SJSA1 (cell line): ENCODE data around the gene SHFL. TPM values are rescaled to one million over a fixed set of nuclear protein-coding genes. Genes with fewer than 3 reads are reported as not detected.

Experiments
- DNase-seq, 2 experiments: peaks; one replicate each; pipeline ENCODE4 v3.0.0-alpha.2; 2015 to 2020; ENCODE audit warnings: low spot score in 2 of 2, low read depth in 1 of 2
- H3K27ac ChIP-seq: fragments of 250-450 bp; sonication (Bioruptor Pico); 2 replicates; pipeline ENCODE4 v1.5.1; 2020; ENCODE audit warnings: mild to moderate bottlenecking, moderate library complexity
- H3K27me3 ChIP-seq: fragments of 250-450 bp; sonication (Bioruptor Pico); replicated peaks from 2 replicates; pipeline ENCODE4 v1.5.1; 2020; ENCODE audit warnings: mild to moderate bottlenecking, moderate library complexity
- H3K36me3 ChIP-seq: fragments of 250-450 bp; sonication (Bioruptor Pico); 2 replicates; pipeline ENCODE4 v1.5.1; 2020; ENCODE audit warnings: mild to moderate bottlenecking
- H3K4me1 ChIP-seq: fragments of 250-450 bp; sonication (Bioruptor Pico); replicated peaks from 2 replicates; pipeline ENCODE4 v1.6.1; 2021; ENCODE audit warnings: mild to moderate bottlenecking
- H3K4me3 ChIP-seq: fragments of 250-450 bp; sonication (Bioruptor Pico); 2 replicates; pipeline ENCODE4 v1.5.1; 2020; ENCODE audit warnings: mild to moderate bottlenecking
- H3K9me3 ChIP-seq: fragments of 250-450 bp; sonication (Bioruptor Pico); replicated peaks from 2 replicates; pipeline ENCODE4 v1.5.1; 2020; ENCODE audit warnings: mild to moderate bottlenecking
- total RNA-seq: library from RNA; depleted of rRNA; stranded (reverse); fragments of >200 nt; shearing (Covaris generic); gene quantifications from 2 replicates; pipeline ENCODE4 v1.2.3, GENCODE V29; 2014

SHFL gene
- total RNA-seq, 1 experiment from 2014 or later: 14.5 TPM

DNA sequence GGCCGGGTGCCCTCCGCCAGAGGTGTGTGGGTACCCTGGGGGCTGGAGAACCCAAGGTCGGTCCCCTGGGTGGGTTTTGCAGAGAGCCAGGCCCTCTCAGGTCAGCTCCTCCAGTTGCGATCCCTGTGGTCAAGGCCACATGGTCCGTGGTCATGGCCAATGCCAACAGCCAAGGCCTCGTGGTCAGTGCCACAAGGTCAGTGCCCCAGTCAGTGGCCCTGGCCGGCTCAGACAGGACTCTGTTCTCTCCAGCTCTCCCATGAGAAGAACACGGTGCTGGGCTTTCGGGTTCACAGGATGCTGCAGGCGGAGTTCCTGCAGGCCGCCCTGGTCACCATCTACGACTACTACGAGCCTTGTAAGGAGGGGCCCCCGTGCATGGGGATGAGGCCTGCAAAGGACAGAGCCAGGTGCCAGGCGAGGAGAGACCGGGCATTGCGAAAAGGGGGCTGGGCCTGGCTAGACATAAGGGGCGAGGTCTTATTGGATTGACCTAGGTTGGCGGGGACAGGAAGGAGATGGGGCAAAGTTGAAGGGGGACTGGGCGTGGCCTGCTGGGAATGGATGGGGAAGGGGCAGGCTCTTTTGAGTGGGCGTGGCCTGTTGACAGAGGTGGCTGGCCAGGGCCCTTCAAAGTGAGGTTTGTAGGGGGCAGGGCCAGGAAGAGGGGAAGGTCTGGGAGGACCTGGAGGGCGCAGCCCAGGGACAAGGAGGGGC is 15.2 kb upstream of the SHFL start:
- Histone ChIP-seq H3K4me1 (no peaks in the 10 kb centered on the region), H3K9me3 (peaks cover 9% of the 10 kb centered on the region), H3K36me3 (no peaks in the 10 kb centered on the region), H3K4me3 (no peak overlapping the region), H3K27ac (no peak overlapping the region), H3K27me3 (no peaks in the 10 kb centered on the region; the same call in 1 of the 2 replicates)
- no peak for DNase-seq

DNA sequence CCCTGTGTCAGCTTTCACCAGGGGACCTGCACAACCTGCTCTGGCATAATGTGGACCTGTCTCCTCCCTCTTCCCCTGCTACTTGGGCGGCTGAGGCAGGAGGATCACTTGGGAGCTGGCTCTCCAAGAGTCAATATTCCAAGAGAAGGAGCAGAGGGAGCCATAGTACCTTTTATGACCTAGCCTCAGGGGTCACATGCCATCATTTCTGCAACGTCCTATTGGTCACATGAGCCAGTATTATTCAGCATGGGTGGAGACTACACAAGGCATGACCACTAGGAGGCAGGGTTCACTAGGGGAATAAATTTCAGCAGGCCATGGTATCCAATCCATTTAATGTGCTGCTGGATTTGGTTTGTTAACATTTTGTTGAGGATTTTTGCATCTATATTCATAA is 12.0 kb upstream of the SHFL start:
- Histone ChIP-seq H3K27me3 (peaks cover 10% of the 10 kb centered on the region; the same call in 1 of the 2 replicates), H3K4me1 (no peaks in the 10 kb centered on the region), H3K27ac (no peak overlapping the region), H3K4me3 (no peak overlapping the region), H3K9me3 (peaks cover 9% of the 10 kb centered on the region), H3K36me3 (no peaks in the 10 kb centered on the region)
- no peak for DNase-seq

DNA sequence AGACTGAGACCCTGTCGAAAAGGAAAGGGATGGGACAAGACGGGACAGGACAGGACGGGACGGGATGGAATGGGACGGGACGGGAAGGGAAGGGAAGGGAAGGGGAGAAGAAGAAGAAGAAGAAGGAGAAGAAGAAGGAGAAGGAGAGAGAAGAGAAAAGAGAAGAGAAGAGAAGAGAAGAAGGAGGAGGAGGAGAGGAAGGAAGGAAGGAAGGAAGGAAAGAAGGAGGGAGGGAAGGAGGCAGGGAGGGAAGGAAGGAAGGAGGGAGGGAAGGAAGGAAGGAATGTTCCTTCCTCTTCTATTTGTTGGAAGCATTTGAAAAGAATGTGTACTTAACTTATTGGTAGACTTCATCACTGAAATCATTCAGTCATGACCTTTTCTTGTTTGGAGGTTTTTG is 9.6 kb upstream of the SHFL start:
- H3K4me3 ChIP-seq: no peak overlapping the region

DNA sequence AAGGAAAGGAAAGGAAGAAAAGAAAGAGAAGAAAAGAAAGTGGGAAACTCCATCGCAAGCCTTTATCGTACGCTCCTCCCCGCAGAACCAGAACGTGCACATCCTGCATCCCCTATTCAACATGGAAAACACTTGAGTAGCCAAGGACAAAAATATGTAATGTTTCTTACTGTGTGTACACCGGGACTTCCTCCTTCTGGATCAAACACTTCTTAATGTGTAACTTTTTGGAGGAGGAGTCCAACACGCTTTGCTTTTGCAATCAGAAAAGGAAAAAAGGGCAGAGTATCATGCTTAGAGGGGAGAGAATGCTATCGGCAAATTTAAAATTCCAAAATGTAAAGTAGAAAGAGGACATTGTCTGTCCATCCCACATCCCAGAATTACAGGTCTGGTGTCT is 7.8 kb upstream of the SHFL start:
- Histone ChIP-seq H3K9me3 (peaks cover 9% of the 10 kb centered on the region), H3K4me1 (no peaks in the 10 kb centered on the region), H3K4me3 (no peak overlapping the region), H3K36me3 (no peaks in the 10 kb centered on the region), H3K27ac (no peak overlapping the region), H3K27me3 (peaks cover 10% of the 10 kb centered on the region; the same call in 1 of the 2 replicates)
- no peak for DNase-seq

More for the DNA sequence above, 9.6 kb upstream of the SHFL start:
- Histone ChIP-seq H3K27me3 (peaks cover 10% of the 10 kb centered on the region; the same call in 1 of the 2 replicates), H3K36me3 (no peaks in the 10 kb centered on the region), H3K9me3 (peaks cover 9% of the 10 kb centered on the region), H3K4me1 (no peaks in the 10 kb centered on the region), H3K27ac (no peak overlapping the region)
- no peak for DNase-seq

DNA sequence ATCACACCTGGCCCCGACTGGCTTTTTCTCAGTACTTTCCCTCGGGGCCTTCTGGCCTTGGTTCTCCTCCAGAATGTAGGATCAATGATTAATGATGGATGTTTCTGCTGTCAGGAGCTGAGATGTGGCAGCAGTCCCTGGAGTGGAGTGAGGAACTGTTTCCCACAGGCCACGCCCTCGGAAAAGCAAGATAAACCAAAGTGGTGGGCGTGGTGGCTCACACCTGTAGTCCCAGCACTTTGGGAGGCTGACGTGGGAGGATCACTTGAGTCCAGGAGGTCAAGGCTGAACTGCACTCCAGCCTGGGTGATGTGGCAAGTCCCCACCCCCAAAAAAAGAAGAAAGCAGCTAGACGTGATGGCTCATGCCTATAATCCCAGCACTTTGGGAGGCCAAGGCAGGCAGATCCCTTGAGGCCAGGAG is 7.1 kb upstream of the SHFL start:
- Histone ChIP-seq H3K36me3 (no peaks in the 10 kb centered on the region), H3K4me1 (no peaks in the 10 kb centered on the region)

DNA sequence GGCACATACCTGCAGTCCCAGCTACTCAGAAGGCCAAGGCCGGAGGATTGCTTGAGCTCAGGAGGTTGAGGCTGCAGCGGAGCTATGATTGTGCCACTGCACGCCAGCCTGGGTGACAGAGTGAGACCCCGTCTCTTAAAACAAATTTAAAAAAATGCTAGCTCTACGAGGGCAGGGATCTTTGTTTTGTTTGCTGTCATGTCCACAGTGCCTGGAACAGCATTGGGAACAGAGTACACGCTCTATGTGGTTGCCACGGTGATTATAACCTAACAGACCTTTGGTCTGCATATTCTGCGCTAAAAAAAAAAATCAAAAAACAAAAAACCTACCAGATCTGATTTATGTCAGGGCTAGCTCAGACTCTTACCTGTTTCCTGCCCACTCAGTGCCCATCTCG is 2.2 kb upstream of the SHFL start:
- Histone ChIP-seq H3K4me1 (0 out of 2 replicates have a peak, but pooled peaks cover 10% of the 10 kb centered on the region), H3K9me3 (no peaks in the 10 kb centered on the region), H3K4me3 (no peak overlapping the region), H3K36me3 (peaks cover 10% of the 10 kb centered on the region), H3K27me3 (no peaks in the 10 kb centered on the region), H3K27ac (no peak overlapping the region)
- no peak for DNase-seq

More for the DNA sequence above, 7.1 kb upstream of the SHFL start:
- H3K4me3 ChIP-seq: no peak overlapping the region
- peaks cover 3% of the 10 kb centered on the region for H3K9me3 ChIP-seq
- no peak overlapping the region for H3K27ac ChIP-seq
- H3K27me3 ChIP-seq: peaks cover 10% of the 10 kb centered on the region; the same call in 1 of the 2 replicates
- DNase-seq: no peak

DNA sequence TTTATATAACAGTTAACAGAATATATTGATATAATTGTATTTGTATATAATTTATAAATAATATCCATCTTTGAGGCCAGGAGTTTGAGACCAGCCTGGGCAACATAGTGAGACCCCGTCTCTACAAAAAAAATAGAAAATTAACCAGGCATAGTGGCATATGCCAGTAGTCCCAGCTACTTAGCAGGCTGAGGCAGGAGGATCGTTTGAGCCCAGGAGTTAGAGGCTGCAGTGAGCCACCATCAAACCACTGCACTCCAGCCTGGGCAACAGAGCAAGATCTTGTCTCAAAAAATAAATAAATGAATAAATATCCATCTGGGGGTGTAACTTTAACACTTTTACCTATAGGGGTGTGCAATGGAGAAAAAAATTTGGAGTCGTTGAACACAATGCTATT is 1.3 kb upstream of the SHFL start:
- no peaks in the 10 kb centered on the region for H3K9me3 ChIP-seq
- H3K4me1 ChIP-seq: 0 out of 2 replicates have a peak, but pooled peaks cover 10% of the 10 kb centered on the region
- H3K27me3 ChIP-seq: no peaks in the 10 kb centered on the region
- no peak overlapping the region for H3K27ac ChIP-seq
- H3K36me3 ChIP-seq: peaks cover 13% of the 10 kb centered on the region
- no peak for DNase-seq
- H3K4me3 ChIP-seq: no peak overlapping the region

DNA sequence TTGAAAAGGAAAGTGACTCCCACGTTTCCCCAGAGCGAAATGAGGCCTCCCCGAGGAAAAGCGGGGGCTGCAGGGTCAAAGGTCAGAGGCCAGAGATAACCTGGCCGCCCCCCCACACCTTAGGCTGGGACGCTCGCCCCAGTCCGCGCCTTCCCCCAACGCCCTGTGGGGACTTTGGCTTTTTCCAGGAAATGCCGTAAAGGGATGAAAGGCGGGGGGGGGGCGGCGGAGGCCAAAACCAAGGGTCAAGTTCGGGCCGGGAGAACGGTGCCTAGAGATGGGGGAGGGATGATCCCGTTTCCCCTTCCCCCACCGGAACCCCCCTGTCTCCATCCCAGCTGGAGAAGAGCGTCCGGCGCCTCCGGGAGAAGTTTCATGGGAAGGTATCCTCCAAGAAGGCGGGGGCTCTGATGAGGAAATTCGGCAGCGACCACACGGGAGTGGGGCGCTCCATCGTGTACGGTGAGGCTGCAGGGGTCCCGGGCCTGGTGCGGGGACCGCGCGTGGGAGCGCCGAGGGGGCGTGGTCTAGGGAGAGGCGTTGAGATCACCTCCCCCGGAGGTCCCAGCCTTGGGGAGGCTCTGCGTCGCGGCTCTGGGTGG is 575 bp downstream of the SHFL start:
- 0 out of 2 replicates have a peak overlapping the region, but pooled peaks have one; percentile 15 for H3K27ac ChIP-seq
- no peak for DNase-seq
- no peaks in the 10 kb centered on the region for H3K27me3 ChIP-seq
- H3K4me3 ChIP-seq: peak overlapping the region; percentile 90
- H3K9me3 ChIP-seq: no peaks in the 10 kb centered on the region
- peaks cover 13% of the 10 kb centered on the region for H3K36me3 ChIP-seq
- 0 out of 2 replicates have a peak, but pooled peaks cover 10% of the 10 kb centered on the region for H3K4me1 ChIP-seq

DNA sequence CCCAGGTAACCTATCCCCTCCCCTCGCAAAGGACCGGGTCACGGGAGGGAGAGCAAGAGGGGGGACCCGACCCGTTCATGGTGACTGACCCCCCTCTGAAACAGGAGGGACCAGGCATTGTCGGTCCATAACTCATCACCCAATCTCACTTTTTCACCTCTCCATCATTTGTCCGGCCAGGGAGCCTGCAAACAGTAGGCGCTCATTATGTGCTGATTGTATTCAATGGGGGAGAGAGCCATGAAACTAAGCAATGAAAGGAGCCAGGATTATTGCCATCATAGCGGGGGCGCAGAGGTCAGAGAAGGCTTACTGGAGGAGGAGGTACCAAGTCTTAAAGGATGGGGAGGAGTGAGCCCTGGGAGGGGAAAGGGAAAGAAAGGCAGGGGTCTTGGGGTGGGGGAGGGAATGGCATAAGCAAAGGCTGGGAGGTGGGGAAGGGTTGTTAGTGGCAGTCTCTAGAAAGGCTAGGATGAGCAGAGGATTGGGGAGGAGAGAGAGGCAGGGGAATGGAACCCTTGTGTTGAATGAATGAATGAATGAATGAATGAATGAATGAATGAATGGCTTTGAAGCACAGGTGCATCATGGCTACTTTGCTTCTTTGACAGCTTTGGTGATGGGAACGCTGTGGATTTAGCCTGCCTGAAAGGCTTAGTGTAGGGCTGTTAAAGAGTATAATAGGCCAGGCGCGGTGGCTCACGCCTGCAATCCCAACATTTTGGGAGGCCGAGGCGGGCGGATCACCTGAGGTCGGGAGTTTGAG is 1.4 kb downstream of the SHFL start:
- H3K36me3 ChIP-seq: peaks cover 13% of the 10 kb centered on the region
- DNase-seq: no peak
- H3K9me3 ChIP-seq: no peaks in the 10 kb centered on the region
- H3K4me3 ChIP-seq: peak overlapping the region; percentile 90
- H3K27ac ChIP-seq: no peak overlapping the region
- no peaks in the 10 kb centered on the region for H3K27me3 ChIP-seq
- H3K4me1 ChIP-seq: 0 out of 2 replicates have a peak, but pooled peaks cover 10% of the 10 kb centered on the region

DNA sequence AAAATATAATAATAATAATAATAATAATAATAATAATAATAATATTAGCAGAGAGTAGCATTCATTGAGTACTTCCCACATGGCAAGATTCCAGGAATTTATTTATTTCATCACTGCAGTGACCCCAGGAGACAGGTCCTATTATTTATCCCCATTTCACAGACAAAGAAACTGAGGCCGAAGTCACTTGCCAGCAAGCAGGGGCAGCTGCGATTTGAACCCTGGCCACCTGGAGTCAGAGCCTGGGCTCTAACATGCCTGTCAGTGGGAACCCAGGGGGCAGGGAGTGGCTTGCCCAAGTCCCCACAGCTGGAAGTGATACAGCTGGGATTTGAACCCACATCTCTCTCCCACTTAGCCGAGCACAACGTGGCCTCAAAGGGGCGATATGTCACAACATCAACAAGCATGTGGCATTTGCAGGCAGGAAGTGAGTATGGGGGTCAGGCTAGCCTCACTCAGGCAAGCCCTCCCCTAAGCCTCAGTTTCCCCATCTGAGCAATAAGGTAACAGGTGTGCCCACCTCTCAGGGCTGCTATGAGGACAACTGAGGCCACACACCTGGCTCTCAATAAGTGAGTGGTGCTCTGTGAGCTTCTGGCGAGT is 2.9 kb downstream of the SHFL start:
- DNase-seq: no peak
- Histone ChIP-seq H3K9me3 (no peaks in the 10 kb centered on the region), H3K27ac (no peak overlapping the region), H3K4me3 (no peak overlapping the region), H3K27me3 (no peaks in the 10 kb centered on the region), H3K36me3 (peaks cover 13% of the 10 kb centered on the region), H3K4me1 (0 out of 2 replicates have a peak, but pooled peaks cover 10% of the 10 kb centered on the region)

DNA sequence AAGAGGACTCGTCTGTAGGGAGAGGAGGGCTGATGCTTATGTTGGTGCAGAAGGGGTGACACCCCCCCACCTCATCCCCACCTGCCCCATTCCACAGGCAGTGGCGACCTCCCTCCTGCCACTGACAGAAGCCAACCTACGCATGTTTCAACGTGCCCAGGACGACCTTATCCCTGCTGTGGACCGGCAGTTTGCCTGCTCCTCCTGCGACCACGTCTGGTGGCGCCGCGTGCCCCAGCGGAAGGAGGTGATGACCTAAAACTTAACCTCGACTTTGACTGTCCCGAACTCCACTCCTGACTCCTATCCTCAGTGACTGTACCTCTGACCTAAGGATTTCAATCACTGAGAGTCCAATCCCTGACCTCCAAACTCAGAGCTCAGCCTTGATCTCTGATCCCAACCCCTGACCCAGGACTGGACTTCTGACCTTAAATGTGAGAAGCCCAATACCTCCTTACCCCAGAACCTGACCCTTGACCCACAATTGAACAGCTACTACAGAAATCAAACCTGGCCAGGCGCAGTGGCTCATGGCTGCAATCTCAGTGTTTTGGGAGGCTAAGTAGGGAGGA is 3.8 kb downstream of the SHFL start:
- H3K4me3 ChIP-seq: no peak overlapping the region
- DNase-seq: no peak

DNA sequence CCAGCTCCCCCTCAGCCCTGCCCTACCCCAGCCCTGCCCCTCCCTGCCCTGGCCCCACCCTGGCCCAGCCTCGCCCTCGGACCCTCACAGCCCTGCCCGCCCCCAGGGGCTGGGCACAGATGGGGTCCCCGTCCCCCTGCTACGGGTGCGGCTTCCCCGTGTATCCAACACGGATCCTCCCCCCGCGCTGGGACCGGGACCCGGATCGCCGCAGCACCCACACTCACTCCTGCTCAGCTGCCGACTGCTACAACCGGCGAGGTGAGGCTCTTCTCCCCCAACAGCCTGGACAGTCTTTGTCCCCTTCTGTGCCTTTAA is 5.2 kb downstream of the SHFL start:
- Histone ChIP-seq H3K9me3 (0 out of 2 replicates have a peak, but pooled peaks cover 1% of the 10 kb centered on the region), H3K36me3 (peaks cover 9% of the 10 kb centered on the region), H3K27me3 (no peaks in the 10 kb centered on the region), H3K27ac (no peak overlapping the region), H3K4me1 (peaks cover 17% of the 10 kb centered on the region), H3K4me3 (no peak overlapping the region)
- DNase-seq: no peak

More for the DNA sequence above, 3.8 kb downstream of the SHFL start:
- H3K9me3 ChIP-seq: no peaks in the 10 kb centered on the region
- H3K4me1 ChIP-seq: 0 out of 2 replicates have a peak, but pooled peaks cover 10% of the 10 kb centered on the region
- no peaks in the 10 kb centered on the region for H3K27me3 ChIP-seq
- peaks cover 13% of the 10 kb centered on the region for H3K36me3 ChIP-seq
- H3K27ac ChIP-seq: no peak overlapping the region
